HTERT RPE-1 (cell line): ENCODE results near the gene OSM.
"Not testable (repeated sequence)": the region's sequence is repeated elsewhere in the genome, so short reads cannot be mapped to it uniquely, and the experiment has no call there.

Source experiments
- in situ Hi-C: fragments of 300-500 bp; cut with MboI; formaldehyde crosslinking; loops from 4 replicates; pipeline ENCODE4 v1.14.3; 2020; ENCODE audit warnings: low sequenced_read_pairs

The OSM gene

GRCh38 chr22:30230330-30230729, 36.3 kb downstream of the OSM start:
- in situ Hi-C loops = no loop called here

GRCh38 chr22:30228509-30229359, 37.9 kb downstream of the OSM start:
- in situ Hi-C loops = no loop called here

GRCh38 chr22:30227438-30228228, 39.0 kb downstream of the OSM start:
- in situ Hi-C loops = no loop called here

GRCh38 chr22:30226192-30226832, 40.3 kb downstream of the OSM start:
- in situ Hi-C loops = no loop called here

GRCh38 chr22:30225220-30225927, 41.3 kb downstream of the OSM start:
- in situ Hi-C loops = no loop called here

- in situ Hi-C loops = no loop called here
Observed at GRCh38 chr22:30224161-30224857, 42.3 kb downstream of the OSM start.

- in situ Hi-C loops = no loop called here
Observed at GRCh38 chr22:30223303-30223702, 43.3 kb downstream of the OSM start.

- in situ Hi-C loops = no loop called here
Observed at GRCh38 chr22:30222321-30222720, 44.3 kb downstream of the OSM start.

- in situ Hi-C loops = no loop called here
Observed at GRCh38 chr22:30221121-30221992, 45.3 kb downstream of the OSM start.

- in situ Hi-C loops = no loop called here
Observed at GRCh38 chr22:30220338-30221012, 46.2 kb downstream of the OSM start.

GRCh38 chr22:30219668-30220278, 46.9 kb downstream of the OSM start:
- in situ Hi-C loops = no loop called here

GRCh38 chr22:30219049-30219654, 47.5 kb downstream of the OSM start:
- in situ Hi-C loops = no loop called here

GRCh38 chr22:30217698-30218560, 48.7 kb downstream of the OSM start:
- in situ Hi-C loops = no loop called here

- in situ Hi-C loops = no loop called here
Observed at GRCh38 chr22:30216710-30217109, 49.9 kb downstream of the OSM start.

- in situ Hi-C loops = not testable (repeated sequence)
Observed at GRCh38 chr22:30216272-30216671, 50.4 kb downstream of the OSM start.

- in situ Hi-C loops = no loop called here
Observed at GRCh38 chr22:30214703-30215407, 51.8 kb downstream of the OSM start.
